Measurements from ENCODE around the gene IL4. TPM values are rescaled to one million over a fixed set of nuclear protein-coding genes. Genes with fewer than 3 reads are reported as not detected.
"Not testable (repeated sequence)": the region's sequence is repeated elsewhere in the genome, so short reads cannot be mapped to it uniquely, and the experiment has no call there.

Gene IL4
- total RNA-seq: not detected

GRCh38 chr5:132673939-132674630 lies at the start of gene IL4:
Gene IL4, plus strand, starts transcription at chr5:132673989. Its CDS starts 62 bp downstream, at chr5:132674051.
- DNase-seq (ENCODE audit: low spot score) (no peak), ATAC-seq (ENCODE audit: low FRiP score) (no peak)
- no peak for TF ChIP-seq CTCF (IDR thresholded peaks at IDR 0.05)

DNA sequence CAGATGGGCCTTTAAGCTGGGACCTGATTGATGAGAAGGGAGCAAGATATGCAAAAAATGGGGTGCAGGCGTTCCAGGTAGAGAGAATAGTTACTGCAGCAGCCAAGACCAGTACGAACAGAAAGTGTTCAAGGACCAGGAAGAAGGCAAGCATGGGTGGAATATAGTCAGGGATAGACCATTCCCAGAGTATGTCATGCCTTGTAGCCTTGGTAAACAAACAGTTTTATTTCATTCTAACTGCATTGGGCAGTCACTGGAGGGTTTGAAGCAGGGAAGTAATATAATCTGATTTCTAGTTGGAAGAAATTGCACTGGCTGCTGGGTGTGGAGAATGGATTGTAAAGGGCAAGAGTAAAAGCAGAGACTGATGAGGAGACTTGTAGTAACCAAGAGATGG lies 46.3 kb upstream of the IL4 start:
- ATAC-seq (ENCODE audit: low FRiP score) (no peak), DNase-seq (ENCODE audit: low spot score) (no peak)
- no peak for TF ChIP-seq CTCF (IDR thresholded peaks at IDR 0.05)

DNA sequence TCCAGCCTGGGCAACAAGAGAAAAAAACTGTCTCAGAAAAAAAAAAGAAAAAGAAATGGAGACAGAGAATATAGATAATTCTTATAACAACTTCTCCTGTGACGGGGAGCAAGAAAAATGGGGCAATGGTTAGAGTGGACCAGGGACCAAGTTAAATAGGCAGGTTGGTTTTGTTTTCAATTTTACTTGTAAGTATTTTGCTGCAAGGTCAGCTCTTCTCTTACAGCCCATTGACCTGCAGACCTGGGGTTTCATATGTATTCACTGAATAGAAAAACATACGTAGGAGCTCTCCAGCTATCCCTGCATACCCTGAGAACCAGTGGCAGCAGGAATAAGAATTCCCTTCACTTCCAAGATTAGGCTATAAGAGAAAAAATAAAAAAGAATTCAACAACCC lies 45.0 kb upstream of the IL4 start:
- DNase-seq (ENCODE audit: low spot score) (no peak), ATAC-seq (ENCODE audit: low FRiP score) (no peak)
- TF ChIP-seq CTCF (IDR thresholded peaks at IDR 0.05): no peak

- DNase-seq (ENCODE audit: low spot score) (no peak), ATAC-seq (ENCODE audit: low FRiP score) (no peak)
- no peak for TF ChIP-seq CTCF (IDR thresholded peaks at IDR 0.05)
Measured at GRCh38 chr5:132629230-132629944, 44.4 kb upstream of the IL4 start.

GRCh38 chr5:132633587-132633986 lies 40.2 kb upstream of the IL4 start:
- not testable (repeated sequence) for ATAC-seq (ENCODE audit: low FRiP score); DNase-seq (ENCODE audit: low spot score)

GRCh38 chr5:132635873-132636272 lies 37.9 kb upstream of the IL4 start:
- TF ChIP-seq CTCF (IDR thresholded peaks at IDR 0.05): no peak
- DNase-seq (ENCODE audit: low spot score) (no peak), ATAC-seq (ENCODE audit: low FRiP score) (no peak)

GRCh38 chr5:132637241-132637640 lies 36.5 kb upstream of the IL4 start:
- ATAC-seq (ENCODE audit: low FRiP score) (no peak), DNase-seq (ENCODE audit: low spot score) (no peak)
- TF ChIP-seq CTCF (IDR thresholded peaks at IDR 0.05): no peak
